Choroid plexus epithelial cell (primary cell): Measurements from ENCODE around the gene GPD1L.

ENCODE experiments used
- DNase-seq: peaks from one replicate; pipeline ENCODE4 v3.0.0-alpha.2; 2010; ENCODE audit warnings: low read depth
- H3K4me3 ChIP-seq: 2 replicates; pipeline ENCODE4 v1.5.1; 2011; ENCODE audit warnings: low read depth, mild to moderate bottlenecking, control low read depth, low read length, moderate library complexity
- CTCF ChIP-seq: conservative IDR thresholded peaks from 2 replicates; pipeline ENCODE4 v1.5.1; 2011; ENCODE audit warnings: low read depth, mild to moderate bottlenecking, control low read depth, inconsistent platforms, low read length, moderate library complexity

The GPD1L gene

GRCh38 chr3:32093204-32093603, 13.2 kb upstream of the GPD1L start:
- no peak overlapping the region for H3K4me3 ChIP-seq
- no peak for DNase-seq

GRCh38 chr3:32095431-32095830, 11.0 kb upstream of the GPD1L start:
- TF ChIP-seq CTCF: no peak
- no peak overlapping the region for H3K4me3 ChIP-seq
- no peak for DNase-seq

More at GRCh38 chr3:32093204-32093603, 13.2 kb upstream of the GPD1L start:
- no peak for TF ChIP-seq CTCF

- no peak overlapping the region for H3K4me3 ChIP-seq
- TF ChIP-seq CTCF: no peak
- DNase-seq: no peak
Measured at GRCh38 chr3:32097768-32098167, 8.7 kb upstream of the GPD1L start.

GRCh38 chr3:32098528-32098927, 7.9 kb upstream of the GPD1L start:
- H3K4me3 ChIP-seq: no peak overlapping the region
- DNase-seq: no peak
- TF ChIP-seq CTCF: no peak

- no peak for TF ChIP-seq CTCF
- DNase-seq: no peak
- no peak overlapping the region for H3K4me3 ChIP-seq
Measured at GRCh38 chr3:32100465-32100864, 6.0 kb upstream of the GPD1L start.

DNA sequence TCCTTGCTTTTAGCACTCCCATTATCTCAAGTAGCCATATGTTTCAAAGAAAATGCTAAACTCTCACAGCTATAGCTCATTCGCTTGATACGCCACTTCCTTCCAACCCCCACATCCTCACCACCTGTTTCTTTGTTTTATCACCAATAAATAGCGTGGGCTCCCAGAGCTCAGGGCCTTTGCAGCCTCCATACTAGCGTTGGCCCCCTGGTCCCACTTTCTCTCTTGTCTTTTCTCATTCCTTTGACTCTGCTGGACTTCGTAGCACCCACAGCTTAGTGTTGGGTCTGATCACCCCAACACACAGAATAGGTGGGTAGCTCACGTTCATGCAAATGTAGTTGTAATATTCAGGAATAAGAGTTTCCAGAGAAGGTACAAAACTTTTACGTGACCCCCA, 4.1 kb upstream of the GPD1L start:
- no peak for TF ChIP-seq CTCF
- no peak overlapping the region for H3K4me3 ChIP-seq
- no peak for DNase-seq

- TF ChIP-seq CTCF: no peak
- no peak overlapping the region for H3K4me3 ChIP-seq
- no peak for DNase-seq
Measured at GRCh38 chr3:32104492-32104891, 1.9 kb upstream of the GPD1L start.
